GM12865 (cell line): ENCODE data around the gene CARD11.

Source experiments
- DNase-seq: peaks from one replicate; pipeline ENCODE4 v3.0.0; 2010; ENCODE audit warnings: low read depth
- H3K4me3 ChIP-seq: 2 replicates; pipeline ENCODE4 v1.5.1; 2011; ENCODE audit warnings: mild to moderate bottlenecking, low read depth, low read length, control low read depth
- TF ChIP-seq, protein P1 (sequence below): IDR thresholded peaks from 2 replicates; pipeline ENCODE4 v1.5.1; 2011; ENCODE audit warnings: low read length, control low read depth, low read depth, inconsistent platforms; ENCODE audit not compliant: insufficient read depth; ENCODE audit errors: missing control alignments

CARD11 gene

GRCh38 chr7:3082386-3082785 lies 38.7 kb upstream of the CARD11 start:
- TF ChIP-seq, protein P1, sequence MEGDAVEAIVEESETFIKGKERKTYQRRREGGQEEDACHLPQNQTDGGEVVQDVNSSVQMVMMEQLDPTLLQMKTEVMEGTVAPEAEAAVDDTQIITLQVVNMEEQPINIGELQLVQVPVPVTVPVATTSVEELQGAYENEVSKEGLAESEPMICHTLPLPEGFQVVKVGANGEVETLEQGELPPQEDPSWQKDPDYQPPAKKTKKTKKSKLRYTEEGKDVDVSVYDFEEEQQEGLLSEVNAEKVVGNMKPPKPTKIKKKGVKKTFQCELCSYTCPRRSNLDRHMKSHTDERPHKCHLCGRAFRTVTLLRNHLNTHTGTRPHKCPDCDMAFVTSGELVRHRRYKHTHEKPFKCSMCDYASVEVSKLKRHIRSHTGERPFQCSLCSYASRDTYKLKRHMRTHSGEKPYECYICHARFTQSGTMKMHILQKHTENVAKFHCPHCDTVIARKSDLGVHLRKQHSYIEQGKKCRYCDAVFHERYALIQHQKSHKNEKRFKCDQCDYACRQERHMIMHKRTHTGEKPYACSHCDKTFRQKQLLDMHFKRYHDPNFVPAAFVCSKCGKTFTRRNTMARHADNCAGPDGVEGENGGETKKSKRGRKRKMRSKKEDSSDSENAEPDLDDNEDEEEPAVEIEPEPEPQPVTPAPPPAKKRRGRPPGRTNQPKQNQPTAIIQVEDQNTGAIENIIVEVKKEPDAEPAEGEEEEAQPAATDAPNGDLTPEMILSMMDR, result no peak
- H3K4me3 ChIP-seq, result no peak overlapping the region
- no peak for DNase-seq

DNA sequence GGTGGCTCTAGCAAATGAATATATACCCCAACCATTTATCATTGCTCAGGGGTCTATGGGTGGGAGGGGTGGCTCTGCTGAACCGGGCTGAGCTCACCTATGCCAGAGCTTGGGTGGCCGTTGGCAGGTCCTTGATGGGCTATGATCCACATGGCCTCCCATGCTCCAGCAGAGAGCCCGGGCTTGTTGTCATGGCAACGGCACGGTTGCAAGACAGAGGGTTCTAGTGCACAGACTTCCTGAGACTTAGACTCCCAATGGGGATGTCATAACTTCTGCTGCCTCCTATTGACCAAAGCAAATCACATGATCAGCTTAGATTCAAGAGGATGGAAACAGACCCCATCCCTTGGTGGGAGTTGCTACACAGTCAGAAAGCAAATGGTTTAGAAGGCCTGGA lies 36.4 kb upstream of the CARD11 start:
- TF ChIP-seq, protein P1, result no peak

GRCh38 chr7:3078514-3078913 lies 34.8 kb upstream of the CARD11 start:
- no peak for DNase-seq

More for the DNA sequence above, 36.4 kb upstream of the CARD11 start:
- H3K4me3 ChIP-seq, result no peak overlapping the region
- no peak for DNase-seq

GRCh38 chr7:3076700-3077099 lies 33.0 kb upstream of the CARD11 start:
- TF ChIP-seq, protein P1, result no peak
- no peak overlapping the region for H3K4me3 ChIP-seq
- no peak for DNase-seq

More at GRCh38 chr7:3078514-3078913, 34.8 kb upstream of the CARD11 start:
- H3K4me3 ChIP-seq, result no peak overlapping the region
- TF ChIP-seq, protein P1, result no peak

DNA sequence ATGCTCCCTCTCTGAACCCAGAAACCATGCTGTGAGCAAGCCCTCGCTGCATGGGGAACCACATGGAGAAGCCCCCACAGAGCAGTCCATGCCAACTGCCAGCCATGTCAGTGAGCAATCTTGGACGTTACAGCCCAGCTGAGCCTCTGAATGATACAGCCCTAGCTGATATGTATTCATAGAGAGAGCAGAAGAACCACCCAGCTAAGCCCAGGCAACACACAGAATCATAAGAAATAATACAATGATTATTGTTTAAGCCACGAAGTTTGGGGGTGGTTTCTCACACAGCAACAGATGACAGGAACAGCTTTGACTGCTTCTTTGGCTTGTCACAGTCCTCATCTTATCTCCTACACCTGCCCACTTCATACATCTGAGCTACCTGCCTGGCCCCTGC lies 32.5 kb upstream of the CARD11 start:
- TF ChIP-seq, protein P1, result no peak
- DNase-seq, result no peak
- H3K4me3 ChIP-seq, result no peak overlapping the region

- TF ChIP-seq, protein P1, result no peak
- DNase-seq, result no peak
- no peak overlapping the region for H3K4me3 ChIP-seq
These were observed 31.8 kb upstream of the CARD11 start for GRCh38 chr7:3075441-3075840.

- TF ChIP-seq, protein P1, result no peak
- H3K4me3 ChIP-seq, result no peak overlapping the region
- no peak for DNase-seq
These were observed 30.8 kb upstream of the CARD11 start for GRCh38 chr7:3074459-3074821.
